ENCODE data around the gene RCCD1. TPM values are rescaled to one million over a fixed set of nuclear protein-coding genes. Genes with fewer than 3 reads are reported as not detected.

RCCD1 gene
- total and polyA plus RNA-seq, 2 donors (not counting 1 experiment from before 2014, with no cell fraction given), result 11.0 to 20.5 TPM

DNA sequence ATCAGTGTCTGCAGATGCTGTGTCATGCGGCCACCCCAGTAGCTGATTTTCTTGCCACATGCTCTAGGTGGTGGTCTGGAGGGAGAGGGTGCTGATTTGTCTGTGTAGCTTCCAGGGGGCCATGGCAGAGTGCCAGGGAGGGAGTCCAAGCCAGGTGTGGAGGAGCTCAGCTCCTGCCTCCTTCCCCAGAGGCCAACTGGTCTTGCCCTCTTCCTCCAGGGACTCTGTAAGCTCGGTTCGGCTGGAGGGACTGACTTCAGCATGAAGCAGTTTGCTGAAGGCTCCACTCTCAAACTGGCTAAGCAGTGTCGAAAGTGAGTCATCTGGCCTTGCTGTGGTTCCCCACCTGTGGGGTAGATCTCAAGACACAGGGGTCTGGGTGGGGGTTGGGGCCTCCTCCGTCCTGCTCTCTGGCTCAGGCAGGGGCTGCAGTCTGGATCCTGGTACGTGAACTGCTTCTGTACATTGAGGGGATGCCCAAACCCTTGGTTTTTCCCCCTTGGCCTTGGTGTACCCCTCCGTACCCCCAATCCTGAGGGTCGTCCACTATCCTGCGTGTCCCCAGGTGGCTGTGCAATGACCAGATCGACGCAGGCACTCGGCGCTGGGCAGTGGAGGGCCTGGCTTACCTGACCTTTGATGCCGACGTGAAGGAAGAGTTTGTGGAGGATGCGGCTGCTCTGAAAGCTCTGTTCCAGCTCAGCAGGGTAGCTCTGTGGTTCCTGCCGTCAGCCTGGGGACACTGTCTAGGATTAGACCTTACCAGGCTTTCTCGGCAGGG is 6.9 kb upstream of the RCCD1 start:
- CTCF ChIA-PET, result interaction anchor here (0.8 to 1.5 kb wide), 2 partner anchors 9 to 10 kb away, joined by 3 read pairs; no protein-coding TSS in a partner anchor

More for the DNA sequence above, 6.9 kb upstream of the RCCD1 start:
- 93% methylated on average over 18 of the region's 18 CpGs for WGBS (ENCODE audit: insufficient coverage)
- no peaks in the 10 kb centered on the region for H3K9me3 ChIP-seq (ENCODE audit: control extremely low read depth in 1 of 3, control insufficient read depth in 2 of 3, insufficient read depth in 1 of 3, low read length in 2 of 3)
- no peak overlapping the region for H3K4me2 ChIP-seq (replicated peaks; ENCODE audit: low read depth, low read length, poor library complexity, severe bottlenecking)
- Mint-ChIP-seq H3K4me3 (no peak overlapping the region), H3K27ac (no peak overlapping the region), H3K9me3 (ENCODE audit: insufficient read depth) (no peaks in the 10 kb centered on the region), H3K27me3 (no peaks in the 10 kb centered on the region), H3K4me1 (no peaks in the 10 kb centered on the region)
- H3K36me3 ChIP-seq (replicated peaks in 1 of 2; ENCODE audit: control extremely low read depth in 1 of 2, control insufficient read depth in 1 of 2, extremely low read depth in 1 of 2, insufficient read depth in 2 of 2, low read length in 1 of 2), result peaks cover 0 to 70% of the 10 kb centered on the region in 2 experiments
- intact Hi-C loops (cut with micrococcal nuclease), result no loop called here
- no peak for ATAC-seq (ENCODE audit: low read depth)
- H3K9ac ChIP-seq (ENCODE audit: low read length), result no peak overlapping the region
- no peaks in the 10 kb centered on the region for H3K4me1 ChIP-seq (ENCODE audit: control insufficient read depth in 2 of 2, insufficient read depth in 2 of 2, low read length in 2 of 2)
- POLR2A ChIA-PET, result no interaction called here
- no peaks in the 10 kb centered on the region for H3K27me3 ChIP-seq (replicated peaks in 1 of 4; ENCODE audit: control extremely low read depth in 1 of 4, control insufficient read depth in 3 of 4, insufficient read depth in 4 of 4, low read length in 3 of 4)
- no peak overlapping the region for H3K27ac ChIP-seq (ENCODE audit: low read length in 2 of 2)
- H2AFZ ChIP-seq (ENCODE audit: insufficient read depth, low read depth, low read length, poor library complexity, severe bottlenecking), result no peak overlapping the region
- no peak overlapping the region for H3K4me3 ChIP-seq (ENCODE audit: control extremely low read depth in 1 of 5, extremely low read depth in 1 of 5, insufficient read depth in 1 of 5, low read depth in 2 of 5, low read length in 4 of 5)
- H4K20me1 ChIP-seq (ENCODE audit: control insufficient read depth, insufficient read depth, low read length, poor library complexity, severe bottlenecking), result no peaks in the 10 kb centered on the region
- H3K79me2 ChIP-seq (ENCODE audit: control insufficient read depth, insufficient read depth, low read length), result no peaks in the 10 kb centered on the region
- TF ChIP-seq CTCF (IDR thresholded peaks at IDR 0.05), result no peak
- TF ChIP-seq EZH2 (IDR thresholded peaks at IDR 0.05; ENCODE audit: borderline replicate concordance, insufficient read depth, low read depth, low read length, poor library complexity, severe bottlenecking), result no peak
- no peak for DNase-seq
